IPS DF 6.9 (cell line): ENCODE data around the gene PPEF2.
"Not testable (repeated sequence)": the region's sequence is repeated elsewhere in the genome, so short reads cannot be mapped to it uniquely, and the experiment has no call there.

ENCODE experiments used
- DNase-seq: peaks from one replicate; pipeline ENCODE4 v3.0.0-alpha.2; 2013; ENCODE audit warnings: low read depth, low spot score
- H3K27ac ChIP-seq: one replicate; pipeline ENCODE4 v1.5.1; 2013; ENCODE audit warnings: low read length, control low read depth
- H3K27me3 ChIP-seq: 2 replicates; pipeline ENCODE4 v1.6.1; 2013; ENCODE audit warnings: mild to moderate bottlenecking, low read length; ENCODE audit not compliant: control insufficient read depth, insufficient read depth
- H3K36me3 ChIP-seq: 2 replicates; pipeline ENCODE4 v1.6.1; 2013; ENCODE audit warnings: low read length; ENCODE audit not compliant: control insufficient read depth, insufficient read depth
- H3K4me1 ChIP-seq: 2 replicates; pipeline ENCODE4 v1.6.1; 2013; ENCODE audit warnings: low read length; ENCODE audit not compliant: control insufficient read depth, insufficient read depth
- H3K4me3 ChIP-seq: 2 replicates; pipeline ENCODE4 v1.5.1; 2013; ENCODE audit warnings: mild to moderate bottlenecking, low read length
- H3K9me3 ChIP-seq: 2 replicates; pipeline ENCODE4 v1.6.1; 2013; ENCODE audit warnings: low read length, inconsistent platforms; ENCODE audit not compliant: control insufficient read depth, insufficient read depth
- WGBS: extraction: QIAGEN DNeasy Blood & Tissue Kit; methylation state at CpG from one replicate; pipeline ENCODE4 v1.1.7; 2013; ENCODE audit warnings: mixed read lengths, missing lambda C conversion rate; ENCODE audit not compliant: insufficient read length, insufficient coverage; 5-methylcytosine and 5-hydroxymethylcytosine counted together

PPEF2 gene

DNA sequence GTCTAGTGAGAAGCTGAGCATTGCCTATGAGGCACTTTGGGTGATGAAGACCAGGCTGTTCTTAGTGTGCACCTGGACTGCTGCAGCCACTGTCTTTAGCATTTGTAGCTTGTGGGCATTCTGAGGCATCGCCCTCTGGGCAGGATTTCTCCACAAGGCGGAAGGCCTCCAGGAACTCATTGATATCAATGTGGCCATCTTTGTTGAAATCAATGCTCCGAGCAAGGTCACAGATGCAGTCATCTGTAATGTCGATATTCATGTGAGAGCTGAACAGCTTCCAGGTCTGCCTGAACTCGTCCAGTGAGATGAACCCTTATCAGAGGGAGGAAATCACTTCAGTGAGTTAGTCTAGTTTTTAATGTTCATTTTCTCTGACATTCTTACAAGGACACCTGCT lies 41.6 kb downstream of the PPEF2 start:
- Histone ChIP-seq H3K9me3 (no peaks in the 10 kb centered on the region), H3K27me3 (no peaks in the 10 kb centered on the region), H3K36me3 (no peaks in the 10 kb centered on the region), H3K4me1 (no peaks in the 10 kb centered on the region), H3K27ac (no peak overlapping the region), H3K4me3 (no peak overlapping the region)
- DNase-seq, result no peak
- WGBS, result no CpG with 5 or more reads among the region's 5 CpGs

- Histone ChIP-seq H3K4me3 (no peak overlapping the region), H3K4me1 (0 out of 2 replicates have a peak, but pooled peaks cover 1% of the 10 kb centered on the region), H3K9me3 (no peaks in the 10 kb centered on the region), H3K27me3 (no peaks in the 10 kb centered on the region), H3K27ac (no peak overlapping the region), H3K36me3 (no peaks in the 10 kb centered on the region)
- no peak for DNase-seq
- no CpG with 5 or more reads among the region's 1 CpG for WGBS
These were observed 43.5 kb downstream of the PPEF2 start for GRCh38 chr4:75858721-75859120.

- no peaks in the 10 kb centered on the region for H3K9me3 ChIP-seq
- H3K4me1 ChIP-seq, result peaks cover 1% of the 10 kb centered on the region; the same call in 1 of the 2 replicates
- H3K36me3 ChIP-seq, result no peaks in the 10 kb centered on the region
- H3K4me3 ChIP-seq, result no peak overlapping the region
- DNase-seq, result no peak
- H3K27ac ChIP-seq, result no peak overlapping the region
- H3K27me3 ChIP-seq, result no peaks in the 10 kb centered on the region
- WGBS, result no CpG with 5 or more reads among the region's 6 CpGs
These were observed 52.8 kb downstream of the PPEF2 start for GRCh38 chr4:75849461-75849860.

DNA sequence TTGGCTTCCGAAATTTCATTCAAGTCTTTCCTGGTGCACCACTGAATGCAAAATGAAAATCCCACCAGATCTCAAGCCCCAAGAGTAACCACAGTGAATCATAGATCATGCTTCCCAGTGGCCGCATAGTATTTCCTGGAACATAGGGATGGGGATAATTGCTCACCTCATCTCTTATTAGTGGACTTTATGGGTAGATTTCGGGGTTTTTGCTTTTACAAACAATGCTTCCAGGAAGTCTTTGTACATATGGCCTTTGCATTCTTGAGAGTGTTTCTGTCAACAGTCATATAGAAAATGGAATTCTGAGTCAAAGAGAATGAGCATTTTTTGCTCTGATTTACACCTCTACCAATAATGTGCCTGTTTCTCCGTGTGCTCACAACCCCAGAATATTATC lies 53.4 kb downstream of the PPEF2 start:
- no peak overlapping the region for H3K4me3 ChIP-seq
- peaks cover under 1% of the 10 kb centered on the region; the same call in 1 of the 2 replicates for H3K4me1 ChIP-seq
- no peaks in the 10 kb centered on the region for H3K36me3 ChIP-seq
- no peaks in the 10 kb centered on the region for H3K27me3 ChIP-seq
- no CpG with 5 or more reads among the region's 4 CpGs for WGBS
- H3K27ac ChIP-seq, result no peak overlapping the region
- H3K9me3 ChIP-seq, result no peaks in the 10 kb centered on the region
- no peak for DNase-seq

- H3K4me1 ChIP-seq, H3K36me3 ChIP-seq, H3K27me3 ChIP-seq, H3K9me3 ChIP-seq, H3K27ac ChIP-seq, H3K4me3 ChIP-seq: not testable (repeated sequence)
- WGBS, result no CpG with 5 or more reads among the region's 14 CpGs
- DNase-seq, result peak; percentile 89
These were observed 54.0 kb downstream of the PPEF2 start for GRCh38 chr4:75848171-75848760.

GRCh38 chr4:75845992-75846391 lies 56.3 kb downstream of the PPEF2 start:
- H3K27ac ChIP-seq, result no peak overlapping the region
- no peaks in the 10 kb centered on the region for H3K9me3 ChIP-seq
- no peaks in the 10 kb centered on the region for H3K27me3 ChIP-seq
- no peak for DNase-seq
- H3K4me1 ChIP-seq, result no peaks in the 10 kb centered on the region
- WGBS, result no CpG with 5 or more reads among the region's 2 CpGs
- no peaks in the 10 kb centered on the region for H3K36me3 ChIP-seq
- H3K4me3 ChIP-seq, result no peak overlapping the region

DNA sequence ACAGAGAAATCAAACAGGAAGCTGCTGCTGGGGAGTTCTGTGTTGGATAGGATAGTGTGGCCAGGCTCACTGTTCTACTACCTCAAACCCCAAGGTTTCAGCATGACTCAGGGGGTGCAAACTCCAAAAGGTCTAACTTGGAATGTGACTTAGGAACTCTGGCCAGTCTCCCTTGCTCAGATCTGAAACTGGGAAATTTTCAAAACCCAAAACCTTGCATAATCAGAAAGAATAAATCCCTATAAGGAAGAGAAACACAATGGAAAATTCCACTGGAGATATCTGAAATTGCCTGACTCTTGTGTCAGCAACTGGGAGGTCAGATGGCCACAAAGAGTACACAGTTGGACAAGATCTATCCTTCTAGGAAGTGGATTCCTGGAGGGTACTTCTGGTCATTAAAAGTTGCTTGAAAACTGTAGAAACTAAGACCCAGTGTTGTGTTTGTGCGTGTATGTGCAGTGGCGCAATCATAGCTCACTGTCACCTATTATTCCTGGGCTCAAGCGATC lies 58.0 kb downstream of the PPEF2 start:
- no peak overlapping the region for H3K4me3 ChIP-seq
- no peaks in the 10 kb centered on the region; the same call in 1 of the 2 replicates for H3K4me1 ChIP-seq
- H3K27ac ChIP-seq, result no peak overlapping the region
- no peaks in the 10 kb centered on the region for H3K36me3 ChIP-seq
- H3K9me3 ChIP-seq, result no peaks in the 10 kb centered on the region
- WGBS, result no CpG with 5 or more reads among the region's 3 CpGs
- no peaks in the 10 kb centered on the region for H3K27me3 ChIP-seq
- DNase-seq, result no peak

DNA sequence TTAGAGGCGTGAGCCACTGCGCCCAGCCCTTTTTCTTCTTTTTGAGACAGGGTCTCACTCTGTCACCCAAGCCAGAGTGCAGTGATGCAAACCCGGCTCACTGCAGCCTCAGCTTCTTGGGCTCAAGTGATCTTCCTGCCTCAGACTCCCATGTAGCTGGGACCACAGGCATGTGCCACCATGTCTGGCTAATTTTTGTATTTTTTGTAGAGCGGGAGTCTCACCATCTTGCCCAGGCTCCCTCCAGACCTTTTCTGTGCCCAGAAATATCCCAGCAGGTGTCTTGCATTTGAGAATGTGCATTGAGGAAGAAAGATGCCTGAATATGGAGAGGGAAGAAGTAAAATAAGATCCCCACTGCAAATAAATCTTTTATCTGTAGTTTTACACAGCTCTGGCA lies 58.7 kb downstream of the PPEF2 start:
- Histone ChIP-seq H3K27ac (no peak overlapping the region), H3K36me3 (no peaks in the 10 kb centered on the region), H3K4me1 (no peaks in the 10 kb centered on the region; the same call in 1 of the 2 replicates), H3K27me3 (no peaks in the 10 kb centered on the region), H3K9me3 (no peaks in the 10 kb centered on the region), H3K4me3 (no peak overlapping the region)
- WGBS, result no CpG with 5 or more reads among the region's 4 CpGs
- no peak for DNase-seq

DNA sequence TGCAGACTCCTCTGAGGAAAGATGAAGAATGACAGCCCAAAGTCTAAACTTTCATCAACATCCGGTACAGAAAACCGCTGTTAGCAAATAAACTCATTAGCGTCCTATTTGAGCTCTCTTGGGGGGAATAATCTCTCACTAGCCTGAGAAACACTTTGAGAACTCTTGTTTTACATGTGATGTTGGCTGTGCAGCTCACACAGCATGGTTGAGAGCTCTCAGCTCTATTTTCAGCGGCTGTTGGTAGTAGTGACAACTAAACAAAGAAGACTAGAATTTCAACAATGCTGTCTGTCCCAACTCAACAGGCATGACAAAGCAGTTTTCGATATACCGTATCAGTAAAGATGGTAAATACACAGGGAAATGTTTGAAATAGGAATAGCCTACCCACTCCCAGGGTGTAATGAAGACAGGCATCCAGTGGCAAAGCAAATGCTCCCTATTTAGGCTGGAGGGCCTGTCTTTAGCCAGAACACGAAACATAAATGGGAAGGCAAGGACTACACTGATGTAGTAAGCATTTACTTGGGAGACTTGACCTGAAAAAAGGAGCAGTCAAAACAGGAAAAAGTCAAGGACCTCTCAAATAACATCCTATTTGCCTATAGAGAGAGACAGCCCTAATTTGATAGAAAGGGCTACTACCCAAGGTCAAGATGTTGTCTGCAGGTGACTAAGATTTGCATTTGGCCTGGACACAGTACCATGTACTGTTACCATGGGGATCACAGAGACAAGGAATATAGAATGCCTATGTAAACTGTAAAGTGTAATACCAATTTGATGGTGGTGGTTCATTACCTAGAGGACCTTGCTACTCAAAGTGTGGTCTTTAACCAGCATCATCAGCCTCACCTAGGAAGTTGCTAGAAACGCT lies 60.4 kb downstream of the PPEF2 start:
- Histone ChIP-seq H3K4me3 (no peak overlapping the region), H3K4me1 (no peaks in the 10 kb centered on the region; the same call in 1 of the 2 replicates), H3K36me3 (no peaks in the 10 kb centered on the region), H3K9me3 (no peaks in the 10 kb centered on the region), H3K27ac (no peak overlapping the region), H3K27me3 (no peaks in the 10 kb centered on the region)
- no CpG with 5 or more reads among the region's 8 CpGs for WGBS
- no peak for DNase-seq

GRCh38 chr4:75834772-75835154 lies 67.5 kb downstream of the PPEF2 start:
- WGBS, result no CpG with 5 or more reads among the region's 2 CpGs
- no peaks in the 10 kb centered on the region for H3K9me3 ChIP-seq
- no peaks in the 10 kb centered on the region for H3K36me3 ChIP-seq
- H3K4me1 ChIP-seq, result no peaks in the 10 kb centered on the region; the same call in 1 of the 2 replicates
- no peaks in the 10 kb centered on the region for H3K27me3 ChIP-seq
- no peak overlapping the region for H3K27ac ChIP-seq
- no peak overlapping the region for H3K4me3 ChIP-seq
- no peak for DNase-seq
